HepG2 (cell line): ENCODE data around the gene MOB4. TPM values are rescaled to one million over a fixed set of nuclear protein-coding genes. Genes with fewer than 3 reads are reported as not detected.

Experiments
- ARID2 ChIP-seq: sonication (generic); formaldehyde crosslinking; IDR thresholded peaks from 2 replicates; pipeline ENCODE4 v1.8.1; 2022; ENCODE audit warnings: mild to moderate bottlenecking, missing genetic modification reagents, borderline replicate concordance
- ATM ChIP-seq: fragments of 450-650 bp; IDR thresholded peaks from 2 replicates; pipeline ENCODE4 v1.7.1; 2017; ENCODE audit warnings: mild to moderate bottlenecking, borderline replicate concordance
- CENPT ChIP-seq: sonication (generic); formaldehyde crosslinking; IDR thresholded peaks from 2 replicates; pipeline ENCODE4 v1.8.0; 2022; ENCODE audit warnings: low read depth, mild to moderate bottlenecking, moderate library complexity, missing genetic modification reagents
- DBP ChIP-seq: sonication (generic); formaldehyde crosslinking; IDR thresholded peaks from 2 replicates; pipeline ENCODE4 v1.4.0; 2020; ENCODE audit warnings: missing genetic modification reagents; ENCODE audit errors: not compliant biosample characterization
- LBX2 ChIP-seq: sonication (generic); formaldehyde crosslinking; IDR thresholded peaks from 2 replicates; pipeline ENCODE4 v1.5.0; 2020; ENCODE audit warnings: missing genetic modification reagents, mild to moderate bottlenecking, borderline replicate concordance
- MTA1 ChIP-seq: sonication (generic); formaldehyde crosslinking; IDR thresholded peaks from 2 replicates; pipeline ENCODE4 v1.4.0; 2020; ENCODE audit warnings: missing genetic modification reagents, mild to moderate bottlenecking, borderline replicate concordance
- SALL1 ChIP-seq: sonication (generic); formaldehyde crosslinking; IDR thresholded peaks from 2 replicates; pipeline ENCODE4 v1.8.0; 2022; ENCODE audit warnings: mild to moderate bottlenecking, missing genetic modification reagents
- SKIL ChIP-seq: sonication (generic); formaldehyde crosslinking; IDR thresholded peaks from 2 replicates; pipeline ENCODE4 v1.8.0; 2022; ENCODE audit warnings: missing genetic modification reagents, mild to moderate bottlenecking, moderate library complexity, borderline replicate concordance
- SMAD9 ChIP-seq: sonication (generic); formaldehyde crosslinking; IDR thresholded peaks from 2 replicates; pipeline ENCODE4 v1.5.1; 2020; ENCODE audit warnings: mild to moderate bottlenecking, missing genetic modification reagents
- SMARCE1 ChIP-seq: fragments of 450-650 bp; IDR thresholded peaks from 2 replicates; pipeline ENCODE4 v1.6.1; 2017; ENCODE audit warnings: borderline replicate concordance
- STAG1 ChIP-seq: sonication (generic); formaldehyde crosslinking; IDR thresholded peaks from 2 replicates; pipeline ENCODE4 v1.4.0; 2020; ENCODE audit warnings: missing genetic modification reagents
- TEAD3 ChIP-seq: optimal IDR thresholded peaks from 2 replicates; pipeline ENCODE3; 2016; ENCODE audit warnings: borderline replicate concordance
- THAP7 ChIP-seq: sonication (generic); formaldehyde crosslinking; IDR thresholded peaks from 2 replicates; pipeline ENCODE4 v1.8.1; 2023; ENCODE audit warnings: mild to moderate bottlenecking, missing genetic modification reagents
- UBTF ChIP-seq: sonication (generic); formaldehyde crosslinking; IDR thresholded peaks from 2 replicates; pipeline ENCODE4 v1.4.0; 2020; ENCODE audit warnings: mild to moderate bottlenecking, missing genetic modification reagents
- ZBTB7A ChIP-seq: sonication (generic); formaldehyde crosslinking; IDR thresholded peaks from 2 replicates; pipeline ENCODE4 v1.8.0; 2022; ENCODE audit warnings: mild to moderate bottlenecking, missing genetic modification reagents
- ZEB1 ChIP-seq: IDR thresholded peaks from 2 replicates; pipeline ENCODE4 v1.6.1; 2012; ENCODE audit warnings: mild to moderate bottlenecking, low read depth, inconsistent platforms; ENCODE audit not compliant: insufficient replicate concordance
- ZNF17 ChIP-seq: sonication (generic); formaldehyde crosslinking; IDR thresholded peaks from 2 replicates; pipeline ENCODE4 v1.5.0; 2020; ENCODE audit warnings: mild to moderate bottlenecking, missing genetic modification reagents
- ZNF234 ChIP-seq: sonication (generic); formaldehyde crosslinking; conservative IDR thresholded peaks from 2 replicates; pipeline ENCODE4 v1.5.1; 2020; ENCODE audit warnings: mild to moderate bottlenecking, missing genetic modification reagents
- polyA plus RNA-seq, 8 experiments: library from polyadenylated mRNA; depleted of rRNA in 3 of 8; stranded (reverse) in 7 of 8; unstranded in 1 of 8; fragments of >200 nt; fragmentation: Illumina TruSeq in 4 of 8; extraction: Trizol in 4 of 8; gene quantifications; 2 replicates each; pipeline versions ENCODE4 v1.2.1 to v1.2.3, GENCODE V29; 2011 to 2016; ENCODE audit warnings: low read depth in 4 of 8, missing spikeins in 1 of 8, mixed read lengths in 1 of 8; ENCODE audit not compliant: insufficient read depth in 1 of 8
- total RNA-seq, 5 experiments: library from RNA; depleted of rRNA; stranded (reverse); fragments of >200 nt; fragmentation: Illumina TruSeq; extraction: Trizol; gene quantifications; 2 replicates each; pipeline ENCODE4 v1.2.3, GENCODE V29; 2016; ENCODE audit warnings: low read depth in 1 of 5

MOB4 gene
- total and polyA plus RNA-seq, 2 of the 13 experiments (the other 11 are each of a cell fraction or from before 2014, with no cell fraction given), result 35.7 to 38.6 TPM

GRCh38 chr2:197515739-197516392, at the start of gene MOB4 (continued):
- peak; percentile 93 for TF ChIP-seq SKIL (CRISPR knock-in tag)
- TF ChIP-seq ZNF17 (CRISPR knock-in tag), result peak; percentile 64; the same call in 1 of the 2 replicates
- peak; percentile 97 for TF ChIP-seq CENPT (CRISPR knock-in tag)
- TF ChIP-seq TEAD3 (CRISPR knock-in tag), result peak; percentile 95
- no peak for TF ChIP-seq ATM
- TF ChIP-seq SMARCE1, result no peak
- TF ChIP-seq THAP7 (CRISPR knock-in tag), result peak; percentile 96
- TF ChIP-seq ZEB1, result peak; percentile 25
- TF ChIP-seq MTA1 (CRISPR knock-in tag), result peak; percentile 98
- TF ChIP-seq SMAD9 (CRISPR knock-in tag), result no peak
- peak; percentile 95; the same call in 1 of the 2 replicates for TF ChIP-seq ZNF234
- peak; percentile 100 for TF ChIP-seq UBTF (CRISPR knock-in tag)
- TF ChIP-seq SALL1 (CRISPR knock-in tag), result peak; percentile 97
- TF ChIP-seq LBX2, result peak; percentile 37; the same call in 1 of the 2 replicates
- TF ChIP-seq DBP (CRISPR knock-in tag), result no peak
- TF ChIP-seq ZBTB7A, result peak; percentile 96
- peak; percentile 100 for TF ChIP-seq ARID2
- TF ChIP-seq STAG1 (CRISPR knock-in tag), result peak; percentile 12; the same call in 1 of the 2 replicates
